K562 (cell line): ENCODE results near the gene ZSWIM8. TPM values are rescaled to one million over a fixed set of nuclear protein-coding genes. Genes with fewer than 3 reads are reported as not detected.

ENCODE experiments used
- ATF4 ChIP-seq: fragments of 450-650 bp; formaldehyde crosslinking; IDR thresholded peaks from 2 replicates; pipeline ENCODE4 v1.4.0; 2022; ENCODE audit warnings: mild to moderate bottlenecking, moderate library complexity
- CHD4 ChIP-seq: fragments of 200-600 bp; sonication (generic); IDR thresholded peaks from 3 replicates; pipeline ENCODE4 v1.6.1; 2012; ENCODE audit warnings: low read depth, mild to moderate bottlenecking, mixed read lengths, low read length, inconsistent platforms; ENCODE audit not compliant: insufficient read depth, insufficient replicate concordance, poor library complexity, severe bottlenecking
- DMBX1 ChIP-seq: fragments of 250-450 bp; sonication (Bioruptor Pico); IDR thresholded peaks from 2 replicates; pipeline ENCODE4 v1.8.0; 2022; ENCODE audit warnings: inconsistent platforms, mild to moderate bottlenecking, moderate library complexity, borderline replicate concordance
- DNMT1 ChIP-seq: fragments of 450-650 bp; IDR thresholded peaks from 2 replicates; pipeline ENCODE4 v1.6.1; 2016; ENCODE audit warnings: antibody characterized with exemption, mild to moderate bottlenecking
- FOXP1 ChIP-seq: sonication (generic); formaldehyde crosslinking; IDR thresholded peaks from 2 replicates; pipeline ENCODE4 v1.8.0; 2022; ENCODE audit warnings: mild to moderate bottlenecking, missing genetic modification reagents
- GATAD2A ChIP-seq: fragments of 450-650 bp; IDR thresholded peaks from 2 replicates; pipeline ENCODE4 v1.6.1; 2017
- HDGF ChIP-seq: fragments of 450-650 bp; IDR thresholded peaks from 2 replicates; pipeline ENCODE4 v1.6.1; 2016
- HMG20A ChIP-seq: fragments of 450-650 bp; formaldehyde crosslinking; conservative IDR thresholded peaks from 2 replicates; pipeline ENCODE4 v1.4.0; 2020; ENCODE audit warnings: mild to moderate bottlenecking, mixed read lengths
- KDM1A ChIP-seq, 2 experiments: fragments of 450-650 bp; IDR thresholded peaks; 2 replicates each; pipeline ENCODE4 v1.6.1; 2016; ENCODE audit warnings: mild to moderate bottlenecking in 2 of 2
- MAFK ChIP-seq: IDR thresholded peaks from 2 replicates; pipeline ENCODE4 v1.6.1; 2011; ENCODE audit warnings: low read length, improper control_type of control experiment
- MECOM ChIP-seq: fragments of 250-450 bp; sonication (Bioruptor Pico); IDR thresholded peaks from 2 replicates; pipeline ENCODE4 v1.8.0; 2022; ENCODE audit warnings: inconsistent platforms
- MTA1 ChIP-seq: fragments of 450-650 bp; IDR thresholded peaks from 2 replicates; pipeline ENCODE4 v1.6.1; 2017; ENCODE audit warnings: borderline replicate concordance
- MYBL2 ChIP-seq, 2 experiments: fragments of 450-650 bp in 1 of 2; sonication (generic) in 1 of 2; formaldehyde crosslinking in 1 of 2; IDR thresholded peaks; 2 replicates each; pipeline versions ENCODE4 v1.6.1 to v1.8.1; 2017 to 2022; ENCODE audit warnings: borderline replicate concordance in 1 of 2, inconsistent platforms in 1 of 2, low read depth in 1 of 2, mild to moderate bottlenecking in 1 of 2, missing genetic modification reagents in 1 of 2, moderate library complexity in 1 of 2
- NFXL1 ChIP-seq: fragments of 450-650 bp; formaldehyde crosslinking; IDR thresholded peaks from 2 replicates; pipeline ENCODE4 v1.4.0; 2021; ENCODE audit warnings: mild to moderate bottlenecking
- NR2F6 ChIP-seq: fragments of 450-650 bp; formaldehyde crosslinking; IDR thresholded peaks from 2 replicates; pipeline ENCODE4 v1.4.0; 2020; ENCODE audit warnings: mild to moderate bottlenecking
- POLR2AphosphoS5 ChIP-seq: IDR thresholded peaks from 2 replicates; pipeline ENCODE4 v1.6.1; 2011; ENCODE audit warnings: mild to moderate bottlenecking, low read depth, low read length, moderate library complexity; ENCODE audit not compliant: control insufficient read depth, insufficient read depth
- PPARD ChIP-seq: fragments of 250-450 bp; sonication (Bioruptor Pico); IDR thresholded peaks from 2 replicates; pipeline ENCODE4 v1.8.0; 2022; ENCODE audit warnings: inconsistent platforms, mild to moderate bottlenecking, moderate library complexity
- PURB ChIP-seq: sonication (generic); formaldehyde crosslinking; IDR thresholded peaks from 2 replicates; pipeline ENCODE4 v1.9.0; 2021; ENCODE audit warnings: low read depth, mild to moderate bottlenecking, missing genetic modification reagents
- RBM39 ChIP-seq: fragments of 200-400 bp; formaldehyde crosslinking; optimal IDR thresholded peaks from 2 replicates; pipeline ENCODE3; 2018; ENCODE audit warnings: low read depth, low read length
- SMARCA4 ChIP-seq: fragments of 450-650 bp; IDR thresholded peaks from 2 replicates; pipeline ENCODE4 v1.6.1; 2016
- SMARCB1 ChIP-seq: IDR thresholded peaks from 2 replicates; pipeline ENCODE4 v1.6.1; 2011; ENCODE audit warnings: improper control_type of control experiment, low read depth; ENCODE audit not compliant: insufficient read length
- STAG1 ChIP-seq: sonication (generic); formaldehyde crosslinking; IDR thresholded peaks from 2 replicates; pipeline ENCODE4 v1.5.0; 2020; ENCODE audit warnings: missing genetic modification reagents, borderline replicate concordance
- ZNF124 ChIP-seq: sonication (generic); formaldehyde crosslinking; IDR thresholded peaks from 2 replicates; pipeline ENCODE4 v1.8.1; 2022; ENCODE audit warnings: missing genetic modification reagents
- ZNF274 ChIP-seq: IDR thresholded peaks from 2 replicates; pipeline ENCODE4 v1.6.1; 2011; ENCODE audit warnings: low read depth, mild to moderate bottlenecking, low read length, moderate library complexity, borderline replicate concordance
- polyA plus RNA-seq, 8 experiments: library from polyadenylated mRNA; depleted of rRNA in 4 of 8; stranded (reverse) in 5 of 8; unstranded in 3 of 8; fragments of >200 nt; fragmentation: Nextera tagmentation in 2 of 8; fragmentation: Illumina TruSeq in 1 of 8; extraction: Ambion mirVana in 2 of 8; extraction: Trizol in 1 of 8; gene quantifications; 2 replicates each; pipeline versions ENCODE4 v1.2.1 to v1.2.3, GENCODE V29; 2011 to 2014; ENCODE audit warnings: inconsistent platforms in 1 of 8, missing spikeins in 1 of 8
- total RNA-seq, 7 experiments: library from RNA; depleted of rRNA in 6 of 7; stranded (reverse); fragments of >200 nt in 6 of 7; fragmentation: Illumina TruSeq in 2 of 7; extraction: Trizol in 2 of 7; gene quantifications; 2 replicates each; pipeline versions ENCODE4 v1.2.1 to v1.2.3, GENCODE V29; 2011 to 2021; ENCODE audit warnings: low replicate concordance in 1 of 7
- TF ChIP-seq, protein P1 (sequence below): fragments of 200-800 bp; sonication (Bioruptor generic); IDR thresholded peaks from 2 replicates; pipeline ENCODE4 v1.6.1; 2017; ENCODE audit warnings: missing genetic modification characterization, missing compliant biosample characterization
- TF ChIP-seq, protein P2 (sequence below): fragments of 250-450 bp; sonication (Bioruptor Pico); IDR thresholded peaks from 2 replicates; pipeline ENCODE4 v1.8.0; 2021; ENCODE audit warnings: moderate library complexity, mild to moderate bottlenecking, inconsistent platforms

The ZSWIM8 gene
- total and polyA plus RNA-seq, 9 of the 15 experiments (the other 6 are each of a cell fraction or from before 2014, with no cell fraction given): 5.6 to 47.8 (median 26.7) TPM

DNA sequence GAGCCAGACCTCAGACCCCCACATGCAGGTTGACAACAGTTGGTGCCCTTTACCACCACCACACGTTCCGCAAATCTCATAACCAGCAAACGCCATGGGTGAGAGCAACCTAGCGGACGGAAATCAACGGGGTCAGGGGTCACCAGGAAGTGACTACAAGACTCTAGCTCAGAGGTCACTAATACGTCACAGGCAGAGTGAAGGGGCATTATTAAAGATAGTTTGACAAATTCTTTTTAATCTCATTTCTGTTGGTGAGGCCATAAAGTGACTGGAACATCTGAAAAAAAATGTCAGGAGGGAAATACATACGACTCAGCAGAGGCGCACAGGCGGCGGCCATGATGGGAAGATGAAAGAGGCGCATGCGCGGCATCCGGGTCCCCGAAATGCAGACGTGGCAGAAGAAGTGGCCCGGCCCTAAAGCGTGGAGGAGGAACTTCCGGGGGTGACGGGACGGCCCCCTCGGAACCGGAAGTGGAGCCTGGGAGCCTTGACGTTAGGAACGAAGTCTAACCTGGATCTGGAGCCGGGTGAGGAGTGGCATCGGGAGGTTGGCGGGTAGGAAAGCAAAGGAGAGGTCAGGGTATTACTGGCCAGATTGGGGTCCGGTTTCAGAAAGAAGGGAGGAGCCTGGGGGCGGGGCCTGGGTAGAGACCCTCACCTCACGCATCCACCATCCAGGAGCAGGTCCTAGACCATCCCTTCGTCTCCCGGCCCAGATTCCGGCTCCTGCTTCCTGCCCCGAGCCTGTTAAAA, 41.3 kb upstream of the ZSWIM8 start, which contains the start of gene SEC24C (continued):
- no peak for TF ChIP-seq STAG1 (CRISPR knock-in tag)
- TF ChIP-seq NR2F6 (CRISPR knock-in tag): peak; percentile 90
- no peak for TF ChIP-seq CHD4
- TF ChIP-seq FOXP1 (CRISPR knock-in tag): peak; percentile 67
- TF ChIP-seq RBM39: peak; percentile 84
- TF ChIP-seq, protein P1, sequence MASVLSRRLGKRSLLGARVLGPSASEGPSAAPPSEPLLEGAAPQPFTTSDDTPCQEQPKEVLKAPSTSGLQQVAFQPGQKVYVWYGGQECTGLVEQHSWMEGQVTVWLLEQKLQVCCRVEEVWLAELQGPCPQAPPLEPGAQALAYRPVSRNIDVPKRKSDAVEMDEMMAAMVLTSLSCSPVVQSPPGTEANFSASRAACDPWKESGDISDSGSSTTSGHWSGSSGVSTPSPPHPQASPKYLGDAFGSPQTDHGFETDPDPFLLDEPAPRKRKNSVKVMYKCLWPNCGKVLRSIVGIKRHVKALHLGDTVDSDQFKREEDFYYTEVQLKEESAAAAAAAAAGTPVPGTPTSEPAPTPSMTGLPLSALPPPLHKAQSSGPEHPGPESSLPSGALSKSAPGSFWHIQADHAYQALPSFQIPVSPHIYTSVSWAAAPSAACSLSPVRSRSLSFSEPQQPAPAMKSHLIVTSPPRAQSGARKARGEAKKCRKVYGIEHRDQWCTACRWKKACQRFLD: peak; percentile 60
- peak; percentile 94 for TF ChIP-seq POLR2AphosphoS5
- no peak for TF ChIP-seq MTA1
- TF ChIP-seq GATAD2A: no peak
- TF ChIP-seq MYBL2 (IDR thresholded peaks at IDR 0.05; ENCODE audit: low read depth): no peak
- TF ChIP-seq MYBL2 (CRISPR knock-in tag; IDR thresholded peaks at IDR 0.05; ENCODE audit: borderline replicate concordance): no peak
- peak; percentile 36; the same call in 1 of the 2 replicates for TF ChIP-seq NFXL1
- TF ChIP-seq SMARCA4: no peak; the same call in 1 of the 2 replicates
- TF ChIP-seq ATF4 (CRISPR knock-in tag): peak; percentile 80
- no peak for TF ChIP-seq MECOM (CRISPR knock-in tag)
- TF ChIP-seq ZNF124: no peak
- no peak for TF ChIP-seq HDGF
- TF ChIP-seq, protein P2, sequence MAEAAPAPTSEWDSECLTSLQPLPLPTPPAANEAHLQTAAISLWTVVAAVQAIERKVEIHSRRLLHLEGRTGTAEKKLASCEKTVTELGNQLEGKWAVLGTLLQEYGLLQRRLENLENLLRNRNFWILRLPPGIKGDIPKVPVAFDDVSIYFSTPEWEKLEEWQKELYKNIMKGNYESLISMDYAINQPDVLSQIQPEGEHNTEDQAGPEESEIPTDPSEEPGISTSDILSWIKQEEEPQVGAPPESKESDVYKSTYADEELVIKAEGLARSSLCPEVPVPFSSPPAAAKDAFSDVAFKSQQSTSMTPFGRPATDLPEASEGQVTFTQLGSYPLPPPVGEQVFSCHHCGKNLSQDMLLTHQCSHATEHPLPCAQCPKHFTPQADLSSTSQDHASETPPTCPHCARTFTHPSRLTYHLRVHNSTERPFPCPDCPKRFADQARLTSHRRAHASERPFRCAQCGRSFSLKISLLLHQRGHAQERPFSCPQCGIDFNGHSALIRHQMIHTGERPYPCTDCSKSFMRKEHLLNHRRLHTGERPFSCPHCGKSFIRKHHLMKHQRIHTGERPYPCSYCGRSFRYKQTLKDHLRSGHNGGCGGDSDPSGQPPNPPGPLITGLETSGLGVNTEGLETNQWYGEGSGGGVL (CRISPR knock-in tag): no peak
- peak; percentile 78 for TF ChIP-seq MAFK
- no peak for TF ChIP-seq SMARCB1
- TF ChIP-seq PPARD (CRISPR knock-in tag): no peak
- peak; percentile 5 to 35; a peak in 2 of 4 replicates for TF ChIP-seq KDM1A (IDR thresholded peaks at IDR 0.05)
- no peak for TF ChIP-seq ZNF274
- peak; percentile 36 for TF ChIP-seq DMBX1
- TF ChIP-seq HMG20A (CRISPR knock-in tag): no peak; the same call in 1 of the 2 replicates
- no peak for TF ChIP-seq PURB
- no peak for TF ChIP-seq DNMT1
